HG03575 (cell line): ENCODE data around the gene ZNF680.
"Not testable (repeated sequence)": the region's sequence is repeated elsewhere in the genome, so short reads cannot be mapped to it uniquely, and the experiment has no call there.

Experiments
- ATAC-seq: cut with Tn5 transposase; IDR thresholded peaks from one replicate; pipeline ENCODE4 v1.9.1; 2021; ENCODE audit not compliant: unreplicated experiment, insufficient number of reproducible peaks, low FRiP score; ENCODE audit errors: extremely low read depth

The ZNF680 gene

GRCh38 chr7:64562626-64563278 is at the start of gene ZNF680:
Gene ZNF680 (minus strand): TSS chr7:64563071. CDS start chr7:64562954, 117 bp downstream.
- ATAC-seq: peak; percentile 99

- ATAC-seq: no peak
Measured at GRCh38 chr7:64612452-64612851, 49.6 kb upstream of the ZNF680 start.

- no peak for ATAC-seq
Measured at GRCh38 chr7:64611717-64612116, 48.8 kb upstream of the ZNF680 start.

- no peak for ATAC-seq
Measured at GRCh38 chr7:64610997-64611396, 48.1 kb upstream of the ZNF680 start.

GRCh38 chr7:64608116-64608910 is 45.4 kb upstream of the ZNF680 start:
- no peak for ATAC-seq

- no peak for ATAC-seq
Measured at GRCh38 chr7:64606385-64606784, 43.5 kb upstream of the ZNF680 start.

- ATAC-seq: no peak
Measured at GRCh38 chr7:64603271-64603670, 40.4 kb upstream of the ZNF680 start.

GRCh38 chr7:64602518-64602917 is 39.6 kb upstream of the ZNF680 start:
- ATAC-seq: no peak

- ATAC-seq: no peak
Measured at GRCh38 chr7:64602086-64602485, 39.2 kb upstream of the ZNF680 start.

- no peak for ATAC-seq
Measured at GRCh38 chr7:64599359-64599758, 36.5 kb upstream of the ZNF680 start.

GRCh38 chr7:64590971-64591370 is 28.1 kb upstream of the ZNF680 start:
- ATAC-seq: no peak

GRCh38 chr7:64581926-64582894 is 19.3 kb upstream of the ZNF680 start:
- no peak for ATAC-seq

- no peak for ATAC-seq
Measured at GRCh38 chr7:64581391-64581790, 18.5 kb upstream of the ZNF680 start.

- no peak for ATAC-seq
Measured at GRCh38 chr7:64574540-64575099, 11.7 kb upstream of the ZNF680 start.

GRCh38 chr7:64570284-64570605 is 7.4 kb upstream of the ZNF680 start:
- ATAC-seq: not testable (repeated sequence)

GRCh38 chr7:64569372-64570283 is 6.8 kb upstream of the ZNF680 start:
- ATAC-seq: not testable (repeated sequence)

- no peak for ATAC-seq
Measured at GRCh38 chr7:64562256-64562625, 630 bp downstream of the ZNF680 start.

- no peak for ATAC-seq
Measured at GRCh38 chr7:64559206-64559605, 3.7 kb downstream of the ZNF680 start.
